HepG2 (cell line): ENCODE data around the gene SETD3. TPM values are rescaled to one million over a fixed set of nuclear protein-coding genes. Genes with fewer than 3 reads are reported as not detected.

Source experiments
- ATAC-seq: fragments of 200-7000 bp; cut with Tn5 transposase; 3 replicates; pipeline ENCODE4 v1.9.1; 2020; ENCODE audit warnings: mild to moderate bottlenecking, moderate library complexity
- BruUV-seq: library from RNA; stranded (reverse); fragments of 400-500 nt; replicated peaks from 2 replicates; lab custom pipeline; 2021; lab: Mats Ljungman, UMichigan
- CTCF ChIA-PET: fragments of 300-600 bp; formaldehyde crosslinking; extraction: SDS; loops from one replicate; lab custom pipeline; 2021; ENCODE audit warnings: low total read pairs, inconsistent platforms, low intra/inter-chr PET ratio; lab: Yijun Ruan, JAX
- POLR2A ChIA-PET: fragments of 350-600 bp; sonication (Branson Sonifier 250); formaldehyde crosslinking; loops from one replicate; lab custom pipeline; 2020; ENCODE audit warnings: antibody characterized with exemption, inconsistent platforms; lab: Yijun Ruan, JAX
- DNase-seq: peaks from one replicate; pipeline ENCODE4 v3.0.0-alpha.2; 2015; ENCODE audit warnings: low spot score
- FAIRE-seq: peaks from 3 replicates; lab custom pipeline; 2011; peaks lifted over from hg19 to GRCh38; lab: Jason Lieb, UNC
- H2AFZ ChIP-seq: one replicate; pipeline ENCODE4 v1.6.1; 2011; ENCODE audit warnings: low read length, inconsistent platforms
- H3K27ac ChIP-seq: fragments of 300-600 bp; 3 replicates; pipeline ENCODE4 v1.8.0; 2011; ENCODE audit warnings: mixed run types, mild to moderate bottlenecking, mixed read lengths, low read length, inconsistent platforms; ENCODE audit not compliant: insufficient read depth; ENCODE audit errors: extremely low read length
- H3K27me3 ChIP-seq, 2 experiments: fragments of 200-600 bp in 1 of 2; 2 replicates in 1 of 2; 3 replicates in 1 of 2; pipeline versions ENCODE4 v1.6.0 to v1.8.0; 2011; ENCODE audit warnings: low read length in 2 of 2, mild to moderate bottlenecking in 2 of 2, moderate library complexity in 2 of 2, inconsistent platforms in 1 of 2; ENCODE audit not compliant: insufficient read depth in 2 of 2, control insufficient read depth in 1 of 2
- H3K36me3 ChIP-seq, 2 experiments: fragments of 200-600 bp in 1 of 2; replicated peaks in 1 of 2; 2 replicates in 1 of 2; 3 replicates in 1 of 2; pipeline versions ENCODE4 v1.5.1 to v1.8.0; 2011; ENCODE audit warnings: low read length in 2 of 2, inconsistent platforms in 1 of 2; ENCODE audit not compliant: insufficient read depth in 2 of 2, control insufficient read depth in 1 of 2
- H3K4me1 ChIP-seq: 2 replicates; pipeline ENCODE4 v1.5.1; 2012; ENCODE audit warnings: low read length, inconsistent platforms; ENCODE audit not compliant: insufficient read depth
- H3K4me2 ChIP-seq: 2 replicates; pipeline ENCODE4 v1.6.0; 2011; ENCODE audit warnings: low read depth, low read length, inconsistent platforms
- H3K4me3 ChIP-seq, 3 experiments: fragments of 200-600 bp in 1 of 3; sonication (generic), shearing (Covaris generic) in 1 of 3; replicated peaks in 1 of 3; 2 replicates each; pipeline ENCODE4 v1.5.1; 2011 to 2016; ENCODE audit warnings: low read length in 3 of 3, inconsistent platforms in 2 of 3, low read depth in 2 of 3, mild to moderate bottlenecking in 2 of 3, control low read depth in 1 of 3, mixed read lengths in 1 of 3; ENCODE audit not compliant: insufficient read depth in 1 of 3
- H3K79me2 ChIP-seq: one replicate; pipeline ENCODE4 v1.6.1; 2011; ENCODE audit warnings: low read length, inconsistent platforms; ENCODE audit not compliant: insufficient read depth
- H3K9ac ChIP-seq: 2 replicates; pipeline ENCODE4 v1.6.0; 2011; ENCODE audit warnings: mild to moderate bottlenecking, low read depth, low read length, inconsistent platforms; ENCODE audit not compliant: insufficient read depth
- H3K9me3 ChIP-seq: 2 replicates; pipeline ENCODE4 v1.5.1; 2012; ENCODE audit warnings: mild to moderate bottlenecking, low read length
- H4K20me1 ChIP-seq: 2 replicates; pipeline ENCODE4 v1.6.0; 2011; ENCODE audit warnings: inconsistent platforms, mild to moderate bottlenecking, low read length, moderate library complexity; ENCODE audit not compliant: insufficient read depth
- DMAP1 ChIP-seq: IDR thresholded peaks from 2 replicates; pipeline ENCODE4 v1.6.1; 2016
- RBAK ChIP-seq: sonication (generic); formaldehyde crosslinking; IDR thresholded peaks from 2 replicates; pipeline ENCODE4 v1.5.1; 2020; ENCODE audit warnings: mild to moderate bottlenecking, missing genetic modification reagents
- SYNCRIP ChIP-seq: fragments of 200-400 bp; formaldehyde crosslinking; IDR thresholded peaks from 2 replicates; pipeline ENCODE4 v1.6.1; 2018; ENCODE audit warnings: mild to moderate bottlenecking, low read depth, low read length; ENCODE audit not compliant: insufficient read depth
- ZNF12 ChIP-seq: sonication (generic); formaldehyde crosslinking; IDR thresholded peaks from 2 replicates; pipeline ENCODE4 v1.5.0; 2020; ENCODE audit warnings: missing genetic modification reagents
- ZNF550 ChIP-seq: sonication (generic); formaldehyde crosslinking; IDR thresholded peaks from 2 replicates; pipeline ENCODE4 v1.4.0; 2020; ENCODE audit warnings: mild to moderate bottlenecking, missing genetic modification reagents, borderline replicate concordance
- ZNF615 ChIP-seq: sonication (generic); formaldehyde crosslinking; IDR thresholded peaks from 2 replicates; pipeline ENCODE4 v1.5.0; 2020; ENCODE audit warnings: mild to moderate bottlenecking, missing genetic modification reagents, borderline replicate concordance
- ZSCAN29 ChIP-seq: sonication (generic); formaldehyde crosslinking; conservative IDR thresholded peaks from 2 replicates; pipeline ENCODE4 v1.4.0; 2020; ENCODE audit warnings: mild to moderate bottlenecking, missing genetic modification reagents
- WGBS: methylation state at CpG from one replicate; pipeline ENCODE4 v1.1.6; 2017; ENCODE audit warnings: low lambda C conversion rate; 5-methylcytosine and 5-hydroxymethylcytosine counted together
- in situ Hi-C: cut with HindIII; loops from 2 replicates; pipeline ENCODE4 v1.10.0; 2017; ENCODE audit warnings: low pct_unique_long_range_greater_than_20kb; ENCODE audit not compliant: extremely low pct_ligation_motif_present
- intact Hi-C: fragments of 100-400 bp; cut with micrococcal nuclease; formaldehyde crosslinking; loops from one replicate; pipeline ENCODE4 v1.10.0; 2022; ENCODE audit not compliant: unreplicated experiment
- polyA plus RNA-seq, 8 experiments: library from polyadenylated mRNA; depleted of rRNA in 3 of 8; stranded (reverse) in 7 of 8; unstranded in 1 of 8; fragments of >200 nt; fragmentation: Illumina TruSeq in 4 of 8; extraction: Trizol in 4 of 8; gene quantifications; 2 replicates each; pipeline versions ENCODE4 v1.2.1 to v1.2.3, GENCODE V29; 2011 to 2016; ENCODE audit warnings: low read depth in 4 of 8, missing spikeins in 1 of 8, mixed read lengths in 1 of 8; ENCODE audit not compliant: insufficient read depth in 1 of 8
- total RNA-seq, 5 experiments: library from RNA; depleted of rRNA; stranded (reverse); fragments of >200 nt; fragmentation: Illumina TruSeq; extraction: Trizol; gene quantifications; 2 replicates each; pipeline ENCODE4 v1.2.3, GENCODE V29; 2016; ENCODE audit warnings: low read depth in 1 of 5

Gene SETD3
- total and polyA plus RNA-seq, 2 of the 13 experiments (the other 11 are each of a cell fraction or from before 2014, with no cell fraction given), result 30.3 to 67.1 TPM

GRCh38 chr14:99424306-99424877 lies 56.3 kb downstream of the SETD3 start:
- no peak for DNase-seq
- BruUV-seq, result no TSS peak
- no peak for ATAC-seq
- Histone ChIP-seq H3K36me3 (peaks cover 7 to 11% of the 10 kb centered on the region in 2 experiments), H3K27me3 (no peaks in the 10 kb centered on the region), H3K4me3 (no peak overlapping the region), H3K4me1 (peaks cover 19% of the 10 kb centered on the region), H3K4me2 (no peak overlapping the region), H3K27ac (no peak overlapping the region), H3K9me3 (0 out of 2 replicates have a peak, but pooled peaks cover 6% of the 10 kb centered on the region), H3K9ac (no peak overlapping the region), H2AFZ (no peak overlapping the region), H3K79me2 (peaks cover 5% of the 10 kb centered on the region), H4K20me1 (no peaks in the 10 kb centered on the region)
- intact Hi-C loops, result no loop called here
- 95% methylated on average over 5 of the region's 5 CpGs for WGBS
- CTCF ChIA-PET, result no interaction called here
- POLR2A ChIA-PET, result no interaction called here
- no peak for FAIRE-seq
- in situ Hi-C loops, result no loop called here
- no peak for TF ChIP-seq ZNF12 (CRISPR knock-in tag)
- TF ChIP-seq RBAK, result no peak
- TF ChIP-seq ZSCAN29, result no peak
- no peak for TF ChIP-seq DMAP1 (CRISPR knock-in tag)
- no peak for TF ChIP-seq SYNCRIP
- no peak for TF ChIP-seq ZNF615 (CRISPR knock-in tag)

DNA sequence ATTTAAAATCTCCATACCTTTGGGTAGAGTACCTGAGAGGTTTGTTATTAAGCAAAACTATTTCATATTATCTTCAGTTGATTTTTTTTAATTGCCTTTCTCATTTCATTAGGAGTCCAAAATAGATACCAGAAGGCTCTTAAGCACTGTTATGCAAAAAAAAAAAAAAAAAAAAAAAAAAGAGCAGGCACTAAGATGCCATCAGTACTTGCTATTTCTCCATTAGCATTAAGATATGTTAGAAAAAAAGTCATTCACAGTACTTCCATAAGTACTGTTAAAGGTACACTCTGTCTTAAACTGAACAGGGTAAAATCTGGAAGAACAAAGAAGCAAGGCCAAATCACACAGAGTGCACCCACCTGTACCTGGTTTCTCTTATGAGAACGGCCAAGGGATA lies 57.2 kb downstream of the SETD3 start:
- Histone ChIP-seq H3K4me2 (no peak overlapping the region), H4K20me1 (no peaks in the 10 kb centered on the region), H3K79me2 (peaks cover 5% of the 10 kb centered on the region), H2AFZ (no peak overlapping the region), H3K27me3 (no peaks in the 10 kb centered on the region), H3K9ac (no peak overlapping the region), H3K9me3 (no peaks in the 10 kb centered on the region), H3K4me1 (peaks cover 19% of the 10 kb centered on the region), H3K36me3 (peaks cover 4 to 5% of the 10 kb centered on the region in 2 experiments; a peak in 4 of 5 replicates)
- FAIRE-seq (no peak), ATAC-seq (no peak)
- BruUV-seq, result no TSS peak
- ChIA-PET CTCF (no interaction called here), POLR2A (no interaction called here)
- WGBS, result 97% methylated on average over 1 of the region's 1 CpG
- no peak for TF ChIP-seq ZNF550 (CRISPR knock-in tag)
- TF ChIP-seq, all 625 proteins: peak for 0
- no peak for DNase-seq
- H3K27ac ChIP-seq, result no peak overlapping the region
- no peak overlapping the region for H3K4me3 ChIP-seq
- in situ Hi-C loops, result no loop called here
- intact Hi-C loops, result no loop called here
